Fibroblast of pulmonary artery (primary cell): Measurements from ENCODE around the gene RALGPS2.

Source experiments
- DNase-seq: peaks from one replicate; pipeline ENCODE4 v3.0.0-alpha.2; 2010; ENCODE audit warnings: low read depth
- H3K4me3 ChIP-seq: replicated peaks from 2 replicates; pipeline ENCODE4 v1.5.1; 2011; ENCODE audit warnings: low read depth, mild to moderate bottlenecking, control low read depth, low read length, moderate library complexity
- TF ChIP-seq, protein P1 (sequence below): IDR thresholded peaks from 2 replicates; pipeline ENCODE4 v1.5.1; 2011; ENCODE audit warnings: mild to moderate bottlenecking, control low read depth, low read length, inconsistent platforms; ENCODE audit errors: missing control alignments

Gene RALGPS2

DNA sequence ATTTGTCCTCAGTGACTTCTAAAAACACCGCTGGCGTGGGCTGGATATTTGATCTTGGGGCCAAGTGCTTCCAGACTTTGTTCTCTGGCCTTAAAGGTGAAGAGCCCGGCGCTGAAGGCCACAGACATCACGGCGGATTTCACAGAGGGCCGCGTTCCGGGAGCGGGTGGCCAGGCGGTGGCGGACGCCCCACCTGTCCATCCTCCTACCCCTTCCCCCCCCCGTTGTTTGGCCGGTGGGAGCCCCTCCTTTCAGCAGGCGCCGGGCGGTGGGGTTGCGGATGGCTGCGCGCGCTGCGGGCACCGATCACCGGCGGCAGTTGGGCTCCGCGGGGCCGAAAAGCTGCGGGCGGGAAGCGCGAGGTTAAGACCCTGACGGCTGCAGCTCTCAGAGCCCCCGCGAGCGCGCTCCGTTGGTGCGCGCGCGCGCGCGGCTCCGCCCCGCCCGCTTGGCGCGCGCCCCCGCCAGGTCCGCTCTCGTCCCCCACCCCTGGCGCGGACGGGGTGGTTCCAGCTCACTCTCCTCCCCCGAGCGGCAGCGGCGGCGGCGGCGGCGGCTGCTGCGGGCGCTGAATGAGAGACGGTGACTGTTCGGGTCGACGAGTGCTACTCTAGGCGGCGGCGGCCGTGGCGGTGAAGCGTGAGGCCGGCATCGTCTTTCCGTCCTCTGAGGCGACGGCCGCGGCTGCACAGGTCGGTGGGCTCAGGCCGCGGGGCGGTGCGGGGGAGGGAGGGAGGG lies at the start of gene RALGPS2:
RALGPS2 (plus strand) TSS at position 517 of the 738 bp plus-strand sequence. CDS start 51,521 bp downstream, outside the sequence.
- TF ChIP-seq, protein P1, sequence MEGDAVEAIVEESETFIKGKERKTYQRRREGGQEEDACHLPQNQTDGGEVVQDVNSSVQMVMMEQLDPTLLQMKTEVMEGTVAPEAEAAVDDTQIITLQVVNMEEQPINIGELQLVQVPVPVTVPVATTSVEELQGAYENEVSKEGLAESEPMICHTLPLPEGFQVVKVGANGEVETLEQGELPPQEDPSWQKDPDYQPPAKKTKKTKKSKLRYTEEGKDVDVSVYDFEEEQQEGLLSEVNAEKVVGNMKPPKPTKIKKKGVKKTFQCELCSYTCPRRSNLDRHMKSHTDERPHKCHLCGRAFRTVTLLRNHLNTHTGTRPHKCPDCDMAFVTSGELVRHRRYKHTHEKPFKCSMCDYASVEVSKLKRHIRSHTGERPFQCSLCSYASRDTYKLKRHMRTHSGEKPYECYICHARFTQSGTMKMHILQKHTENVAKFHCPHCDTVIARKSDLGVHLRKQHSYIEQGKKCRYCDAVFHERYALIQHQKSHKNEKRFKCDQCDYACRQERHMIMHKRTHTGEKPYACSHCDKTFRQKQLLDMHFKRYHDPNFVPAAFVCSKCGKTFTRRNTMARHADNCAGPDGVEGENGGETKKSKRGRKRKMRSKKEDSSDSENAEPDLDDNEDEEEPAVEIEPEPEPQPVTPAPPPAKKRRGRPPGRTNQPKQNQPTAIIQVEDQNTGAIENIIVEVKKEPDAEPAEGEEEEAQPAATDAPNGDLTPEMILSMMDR = no peak
- peak within 1 kb of the TSS; percentile 75 for H3K4me3 ChIP-seq
- DNase-seq = peak; percentile 66

GRCh38 chr1:178679237-178679636 lies 45.8 kb upstream of the RALGPS2 start:
- TF ChIP-seq, protein P1 = no peak
- no peak overlapping the region for H3K4me3 ChIP-seq
- DNase-seq = no peak

GRCh38 chr1:178682429-178682828 lies 42.6 kb upstream of the RALGPS2 start:
- TF ChIP-seq, protein P1 = no peak
- DNase-seq = no peak

GRCh38 chr1:178682886-178683285 lies 42.2 kb upstream of the RALGPS2 start:
- no peak for DNase-seq
- TF ChIP-seq, protein P1 = no peak
- no peak overlapping the region for H3K4me3 ChIP-seq

More at GRCh38 chr1:178682429-178682828, 42.6 kb upstream of the RALGPS2 start:
- no peak overlapping the region for H3K4me3 ChIP-seq

DNA sequence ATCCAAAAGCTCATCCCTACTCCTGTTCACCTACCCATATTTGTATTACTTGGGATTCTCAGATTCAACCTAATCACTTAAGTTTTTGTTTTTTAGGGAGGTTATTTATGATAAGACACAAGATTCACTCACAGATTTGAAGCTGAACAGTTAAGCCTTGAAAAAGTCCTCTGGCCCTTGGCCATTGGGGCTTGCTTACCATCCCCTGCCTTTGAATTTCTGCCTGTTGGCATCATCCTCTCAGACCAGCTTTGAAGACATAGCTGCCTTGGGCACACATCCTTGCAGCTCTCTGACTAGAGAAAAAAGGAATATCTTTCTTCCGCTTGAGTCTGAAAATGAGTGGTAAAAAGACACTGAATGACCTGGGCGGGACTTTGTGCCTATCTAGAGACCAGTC lies 41.8 kb upstream of the RALGPS2 start:
- H3K4me3 ChIP-seq = no peak overlapping the region
- TF ChIP-seq, protein P1 = no peak
- DNase-seq = no peak

- no peak for DNase-seq
- no peak overlapping the region for H3K4me3 ChIP-seq
- TF ChIP-seq, protein P1 = no peak
These were observed 40.9 kb upstream of the RALGPS2 start for GRCh38 chr1:178684111-178684510.

GRCh38 chr1:178684542-178685000 lies 40.5 kb upstream of the RALGPS2 start:
- TF ChIP-seq, protein P1 = no peak
- no peak overlapping the region for H3K4me3 ChIP-seq
- peak; percentile 93 for DNase-seq
